ENCODE measurements around the gene GFOD1.

Gene GFOD1

DNA sequence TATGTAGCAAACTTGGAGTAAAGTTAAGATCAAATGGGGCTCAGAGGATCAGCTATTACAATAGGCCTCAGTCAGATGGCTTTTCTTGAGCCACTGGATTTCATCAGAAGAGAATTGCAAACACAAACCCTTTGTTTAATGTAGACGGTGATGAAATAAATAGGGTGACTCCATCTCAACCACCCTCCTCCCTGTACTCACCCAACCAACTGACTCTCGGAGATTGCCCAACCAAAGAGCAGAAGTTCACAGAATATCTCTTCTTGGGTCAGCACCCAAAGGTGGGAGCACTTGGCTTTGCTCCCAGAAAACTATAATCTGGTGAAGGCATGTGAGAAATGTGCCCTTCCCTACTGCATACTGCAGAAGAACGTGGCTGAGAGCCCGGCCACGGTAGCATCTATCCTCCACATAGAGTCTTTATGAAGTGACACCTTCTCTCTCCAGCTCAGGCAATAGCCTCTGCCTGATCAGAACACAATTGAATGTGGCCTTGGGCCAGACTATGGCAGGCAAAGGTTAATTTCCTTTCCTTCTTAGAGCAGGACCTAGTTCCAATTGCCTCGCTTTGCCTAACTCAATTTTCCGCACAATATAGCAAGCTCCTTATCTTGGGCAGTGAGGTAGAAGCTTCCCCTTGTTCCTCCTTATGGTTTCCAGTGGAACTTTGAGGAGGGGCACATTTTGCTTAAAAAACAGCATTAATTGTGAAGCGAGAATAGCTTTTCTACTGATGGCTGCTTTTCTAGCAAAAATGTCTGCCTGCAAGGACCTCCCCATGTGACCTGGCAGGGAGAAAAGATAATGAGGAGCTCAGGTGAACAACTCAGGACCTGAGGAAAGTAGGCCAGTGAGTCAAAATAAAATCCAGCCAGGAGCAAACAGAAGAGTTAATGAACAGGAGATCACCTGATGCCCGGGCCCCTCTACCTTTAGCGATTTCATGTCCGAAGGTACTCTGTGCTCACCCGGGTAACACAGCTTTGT lies 79.4 kb downstream of the GFOD1 start:
- peak; percentile 85 for DNase-seq (ENCODE audit: low read depth)
- TF ChIP-seq, protein P1, sequence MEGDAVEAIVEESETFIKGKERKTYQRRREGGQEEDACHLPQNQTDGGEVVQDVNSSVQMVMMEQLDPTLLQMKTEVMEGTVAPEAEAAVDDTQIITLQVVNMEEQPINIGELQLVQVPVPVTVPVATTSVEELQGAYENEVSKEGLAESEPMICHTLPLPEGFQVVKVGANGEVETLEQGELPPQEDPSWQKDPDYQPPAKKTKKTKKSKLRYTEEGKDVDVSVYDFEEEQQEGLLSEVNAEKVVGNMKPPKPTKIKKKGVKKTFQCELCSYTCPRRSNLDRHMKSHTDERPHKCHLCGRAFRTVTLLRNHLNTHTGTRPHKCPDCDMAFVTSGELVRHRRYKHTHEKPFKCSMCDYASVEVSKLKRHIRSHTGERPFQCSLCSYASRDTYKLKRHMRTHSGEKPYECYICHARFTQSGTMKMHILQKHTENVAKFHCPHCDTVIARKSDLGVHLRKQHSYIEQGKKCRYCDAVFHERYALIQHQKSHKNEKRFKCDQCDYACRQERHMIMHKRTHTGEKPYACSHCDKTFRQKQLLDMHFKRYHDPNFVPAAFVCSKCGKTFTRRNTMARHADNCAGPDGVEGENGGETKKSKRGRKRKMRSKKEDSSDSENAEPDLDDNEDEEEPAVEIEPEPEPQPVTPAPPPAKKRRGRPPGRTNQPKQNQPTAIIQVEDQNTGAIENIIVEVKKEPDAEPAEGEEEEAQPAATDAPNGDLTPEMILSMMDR (conservative IDR thresholded peaks at IDR 0.05; ENCODE audit: low read length): no peak
- no peak overlapping the region for H3K4me3 ChIP-seq (ENCODE audit: low read length)

DNA sequence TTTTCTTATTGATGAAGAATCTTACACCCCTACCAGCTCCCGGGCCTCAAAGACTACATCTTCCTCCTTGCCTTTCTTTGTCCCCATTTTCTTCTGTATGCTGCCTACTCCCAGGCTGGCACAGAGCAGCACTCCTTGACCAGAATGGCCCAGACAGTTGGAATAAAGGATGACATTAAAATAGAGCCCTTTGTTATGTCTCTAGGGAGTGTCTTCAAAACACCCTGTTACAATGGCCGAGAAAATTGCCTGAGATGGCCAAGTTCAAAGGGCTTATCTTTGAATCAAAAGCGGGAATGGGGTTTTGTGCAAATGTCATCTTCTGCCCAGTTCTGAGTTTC lies 80.1 kb downstream of the GFOD1 start:
- TF ChIP-seq, protein P1 (conservative IDR thresholded peaks at IDR 0.05; ENCODE audit: low read length): no peak
- no peak for DNase-seq (ENCODE audit: low read depth)
- H3K4me3 ChIP-seq (ENCODE audit: low read length): no peak overlapping the region

DNA sequence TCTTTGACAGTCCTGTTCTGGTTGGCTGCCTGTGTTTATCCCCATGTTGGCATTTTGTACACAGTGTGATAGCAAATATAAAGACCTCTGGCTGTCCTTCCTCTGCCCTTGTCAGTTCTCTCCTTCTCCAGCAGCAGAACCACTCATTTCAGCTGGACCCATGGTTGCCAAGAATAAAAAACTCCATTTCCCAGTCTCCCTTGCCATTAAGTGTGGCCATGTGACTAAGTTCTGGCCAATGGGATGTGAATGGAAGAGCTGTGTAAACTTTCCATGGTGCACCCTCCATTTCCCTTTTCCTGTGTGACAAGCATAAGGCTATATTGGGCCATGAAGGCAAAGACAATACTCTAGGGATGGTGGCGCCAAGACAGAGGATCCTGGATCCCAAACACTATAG lies 80.6 kb downstream of the GFOD1 start:
- peak; percentile 15 for DNase-seq (ENCODE audit: low read depth)
- TF ChIP-seq, protein P1 (conservative IDR thresholded peaks at IDR 0.05; ENCODE audit: low read length): no peak
- no peak overlapping the region for H3K4me3 ChIP-seq (ENCODE audit: low read length)

DNA sequence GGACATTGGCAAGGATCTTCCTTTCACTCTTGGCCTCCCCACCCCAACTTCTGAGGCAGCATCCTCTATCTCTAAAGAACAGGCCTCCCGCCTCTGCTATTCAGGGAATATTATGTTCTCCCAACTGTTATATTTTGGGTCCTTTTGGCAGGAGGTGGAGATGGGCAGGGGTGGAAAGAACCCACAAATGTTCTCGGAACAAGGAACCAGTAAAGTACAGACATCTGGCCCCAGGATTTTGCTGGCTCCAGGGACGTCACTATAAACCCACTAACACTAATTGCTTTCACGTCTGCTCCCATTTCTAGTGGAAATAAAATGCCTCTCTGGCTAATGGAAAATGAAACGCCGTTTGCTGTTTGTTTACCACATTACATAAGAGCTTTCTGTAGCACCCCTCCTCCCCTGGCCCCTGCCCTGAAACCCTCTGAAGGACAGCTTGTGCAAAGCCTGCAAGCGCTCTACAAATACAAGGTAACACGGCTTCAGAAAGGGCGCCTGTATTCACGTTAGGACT lies 81.4 kb downstream of the GFOD1 start:
- no peak overlapping the region for H3K4me3 ChIP-seq (ENCODE audit: low read length)
- peak; percentile 26 for DNase-seq (ENCODE audit: low read depth)
- TF ChIP-seq, protein P1 (conservative IDR thresholded peaks at IDR 0.05; ENCODE audit: low read length): no peak

DNA sequence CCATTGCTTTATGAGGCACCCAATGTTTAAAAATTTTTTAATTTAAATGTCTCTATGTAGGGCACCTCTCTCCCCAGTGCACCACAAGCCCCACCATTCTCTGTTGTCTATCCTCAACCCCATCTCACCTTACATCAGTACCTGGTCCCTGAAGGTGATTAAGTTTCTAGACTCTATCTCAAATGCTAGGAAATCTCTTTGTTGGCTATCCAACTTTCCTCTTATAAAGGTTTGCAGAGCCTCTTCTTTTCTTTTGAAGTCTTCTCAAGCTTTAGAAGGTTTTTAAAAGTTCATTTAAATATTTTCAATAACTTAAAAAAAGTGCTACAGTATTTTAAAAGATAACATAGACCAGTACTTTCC lies 82.5 kb downstream of the GFOD1 start:
- no peak overlapping the region for H3K4me3 ChIP-seq (ENCODE audit: low read length)
- DNase-seq (ENCODE audit: low read depth): no peak
- TF ChIP-seq, protein P1 (conservative IDR thresholded peaks at IDR 0.05; ENCODE audit: low read length): no peak

DNA sequence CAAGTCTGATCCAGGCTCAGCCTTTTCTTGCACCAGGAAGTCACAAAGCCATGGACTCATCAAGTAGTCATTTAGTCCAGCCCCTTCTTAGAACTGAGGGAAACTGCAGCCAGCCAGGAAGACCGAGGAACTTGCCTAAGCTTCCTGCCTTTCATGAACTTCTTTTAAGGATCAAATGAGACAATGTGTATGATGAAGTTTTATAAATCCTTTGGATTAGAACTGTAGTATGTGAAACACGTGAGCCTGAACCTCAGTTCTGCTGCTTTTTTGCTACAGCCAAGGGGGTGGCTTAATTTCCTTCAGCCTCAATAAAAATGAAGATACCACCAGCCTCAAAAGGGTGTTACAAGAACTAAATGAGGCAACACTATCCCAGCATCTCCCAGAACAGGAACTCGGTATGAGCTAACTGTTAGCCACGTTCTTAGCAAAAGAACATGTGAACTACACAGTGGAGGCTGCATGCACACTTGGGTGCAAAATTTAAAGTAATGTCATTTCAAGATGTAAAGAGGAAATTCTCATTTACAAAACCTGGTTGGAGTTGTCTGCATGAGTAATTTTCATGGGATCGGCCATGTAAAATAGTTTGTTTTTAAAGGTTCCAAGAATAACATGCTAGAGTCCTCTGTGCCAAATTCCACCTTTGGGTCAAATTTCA lies 83.0 kb downstream of the GFOD1 start:
- TF ChIP-seq, protein P1 (conservative IDR thresholded peaks at IDR 0.05; ENCODE audit: low read length): no peak
- no peak overlapping the region for H3K4me3 ChIP-seq (ENCODE audit: low read length)
- DNase-seq (ENCODE audit: low read depth): peak; percentile 54
